Sciatic nerve (tissue), 2 donors: Measurements from ENCODE around the gene FMN1. TPM values are rescaled to one million over a fixed set of nuclear protein-coding genes. Genes with fewer than 3 reads are reported as not detected.
A peak's percentile ranks its signal among the peaks of the same experiment; 100 is the strongest.

Experiments
- ATAC-seq: fragments of 200-7000 bp; cut with Tn5 transposase; one replicate; pipeline ENCODE4 v1.9.1; 2020; ENCODE audit warnings: mild to moderate bottlenecking, moderate library complexity
- DNase-seq: peaks from one replicate; pipeline ENCODE4 v3.0.0-alpha.2; 2020; ENCODE audit warnings: low spot score
- intact Hi-C: fragments of 100-400 bp; cut with DNase I; formaldehyde crosslinking; loops from one replicate; pipeline ENCODE4 v1.14.2; 2022
- total RNA-seq: library from RNA; stranded (reverse); fragmentation: NEBNext Ultra II Directional; extraction: Animal tissue kit (Norgen Biotek cat#: 25700); gene quantifications from one replicate; pipeline ENCODE4 v1.2.1, GENCODE V29; 2021
- donor health status: DM: no; HTN: no; CAD: no.
- donor health status: DM: no; HTN: no; CAD: no.

Gene FMN1
- total RNA-seq, 1 donor from 2014 or later, result 10.0 TPM

- no peak for ATAC-seq
- no peak for DNase-seq
- intact Hi-C loops, result no loop called here
Observed at GRCh38 chr15:33159726-33160453, 34.6 kb downstream of the FMN1 start.

DNA sequence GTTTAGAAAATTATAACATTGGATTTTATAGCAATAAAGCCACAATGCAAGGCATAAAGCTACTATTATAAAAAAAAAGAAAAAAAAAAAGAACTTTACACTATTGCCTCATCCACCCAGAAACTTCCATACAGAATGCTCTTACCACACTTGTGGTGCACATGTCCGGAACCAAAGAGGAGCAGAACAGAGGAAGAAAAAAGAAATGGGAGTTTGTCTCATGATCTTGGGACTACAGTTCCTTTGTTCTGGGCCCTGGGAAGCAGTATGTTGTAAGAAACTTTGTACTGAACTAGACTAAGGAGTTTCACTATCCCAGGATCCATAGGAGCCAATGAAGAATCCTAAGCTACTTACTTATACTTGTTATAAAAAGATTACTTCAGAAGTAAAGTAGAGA lies 36.1 kb downstream of the FMN1 start:
- intact Hi-C loops, result no loop called here
- ATAC-seq (peak; percentile 43), DNase-seq (no peak)

GRCh38 chr15:33157371-33158037 lies 37.0 kb downstream of the FMN1 start:
- intact Hi-C loops, result no loop called here
- ATAC-seq, result no peak

DNA sequence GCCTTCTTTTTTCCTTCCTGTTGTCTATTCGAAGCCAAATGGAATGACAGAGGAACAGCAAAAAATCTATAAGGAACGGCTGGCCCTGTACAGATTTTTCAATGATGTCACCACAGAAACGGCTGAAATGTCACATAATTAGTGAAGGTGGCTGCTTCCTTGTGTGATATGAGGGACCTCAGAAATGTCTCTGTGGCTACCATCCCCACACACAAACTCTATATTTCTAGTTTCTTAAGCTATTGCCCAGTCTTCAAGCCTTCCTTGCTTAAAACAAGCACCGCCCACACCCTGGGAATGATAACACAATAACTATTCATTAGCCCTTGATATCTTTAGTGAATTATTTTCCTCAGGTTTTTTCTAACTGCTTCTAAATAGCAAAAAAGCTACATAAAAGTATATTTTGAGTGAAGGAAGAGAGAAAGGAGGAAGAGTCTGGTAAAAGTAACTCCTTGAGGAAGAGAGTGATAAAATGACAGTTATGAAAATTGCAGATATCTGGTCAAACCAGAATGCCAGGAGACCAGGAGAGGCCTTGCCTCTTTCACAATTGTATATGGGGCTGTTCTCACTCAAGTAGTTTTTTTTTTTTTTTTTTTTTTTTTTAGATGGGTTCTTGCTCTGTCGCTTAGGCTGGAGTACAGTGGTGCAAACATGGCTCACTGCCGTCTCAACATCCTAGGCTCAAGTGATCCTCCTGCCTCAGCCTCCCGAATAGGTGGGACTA lies 38.7 kb downstream of the FMN1 start:
- intact Hi-C loops, result no loop called here
- DNase-seq, result no peak

More at GRCh38 chr15:33157371-33158037, 37.0 kb downstream of the FMN1 start:
- no peak for DNase-seq

DNA sequence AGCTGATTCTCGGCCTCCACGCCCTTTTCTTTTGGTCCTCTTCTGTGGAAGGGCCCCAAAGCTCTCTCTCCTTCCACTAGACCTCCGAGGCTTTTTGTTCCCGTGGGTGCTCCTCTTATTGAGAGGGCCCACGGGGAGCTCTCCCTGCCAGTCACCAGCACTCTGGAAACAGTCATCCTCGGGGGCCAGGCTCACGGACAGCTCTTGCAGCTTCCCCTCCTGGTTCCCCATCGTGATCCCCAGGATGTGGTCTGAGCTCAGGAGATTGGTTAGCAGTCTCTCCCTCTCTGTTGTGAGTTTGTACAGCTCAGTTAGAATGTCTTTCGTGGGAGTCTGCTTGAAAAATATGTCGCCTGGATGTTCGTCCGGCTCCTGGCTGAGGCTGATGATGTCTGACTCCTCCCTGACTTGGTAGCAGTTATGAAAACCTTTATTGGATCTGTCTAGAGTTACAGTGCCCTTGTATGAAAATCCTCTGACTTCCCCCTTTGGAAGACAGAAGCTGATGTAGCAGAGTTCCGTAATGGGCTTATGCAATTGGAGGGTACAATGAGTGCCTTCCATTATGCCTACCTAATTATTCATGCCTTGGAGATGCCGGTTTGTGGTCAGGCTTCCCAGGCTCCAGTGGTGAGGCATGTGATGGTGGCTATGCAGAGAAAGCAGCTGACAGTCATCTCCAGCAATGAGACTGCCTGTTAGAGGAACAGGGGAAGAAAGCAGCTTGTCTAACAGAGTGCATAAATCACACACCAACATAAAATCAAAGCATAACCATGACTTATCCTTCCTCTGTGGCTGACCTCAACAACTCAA lies 40.0 kb downstream of the FMN1 start:
- peak; percentile 70 for ATAC-seq
- intact Hi-C loops, result no loop called here
- DNase-seq, result no peak

More for the DNA sequence above, 38.7 kb downstream of the FMN1 start:
- ATAC-seq, result no peak

DNA sequence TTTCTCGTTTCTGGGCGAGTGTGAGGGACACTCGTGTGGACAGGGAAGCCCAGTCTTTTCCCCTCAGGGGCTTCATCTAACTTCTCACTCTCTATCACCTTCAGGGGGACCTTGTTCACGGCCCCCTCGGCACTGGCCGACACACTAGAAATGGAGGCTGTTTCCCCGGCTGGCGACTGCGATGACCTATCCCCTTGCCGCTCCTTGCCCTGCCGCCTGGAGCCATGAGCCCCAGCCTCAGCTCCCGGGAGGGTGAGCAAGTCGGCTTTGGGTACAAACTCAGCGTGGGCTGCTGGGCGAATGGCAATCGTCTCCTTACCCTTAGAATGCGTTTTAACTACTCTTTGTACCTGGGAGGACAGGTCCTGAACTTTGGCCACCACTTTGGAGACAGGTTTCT lies 41.0 kb downstream of the FMN1 start:
- intact Hi-C loops, result no loop called here
- no peak for DNase-seq
- no peak for ATAC-seq

DNA sequence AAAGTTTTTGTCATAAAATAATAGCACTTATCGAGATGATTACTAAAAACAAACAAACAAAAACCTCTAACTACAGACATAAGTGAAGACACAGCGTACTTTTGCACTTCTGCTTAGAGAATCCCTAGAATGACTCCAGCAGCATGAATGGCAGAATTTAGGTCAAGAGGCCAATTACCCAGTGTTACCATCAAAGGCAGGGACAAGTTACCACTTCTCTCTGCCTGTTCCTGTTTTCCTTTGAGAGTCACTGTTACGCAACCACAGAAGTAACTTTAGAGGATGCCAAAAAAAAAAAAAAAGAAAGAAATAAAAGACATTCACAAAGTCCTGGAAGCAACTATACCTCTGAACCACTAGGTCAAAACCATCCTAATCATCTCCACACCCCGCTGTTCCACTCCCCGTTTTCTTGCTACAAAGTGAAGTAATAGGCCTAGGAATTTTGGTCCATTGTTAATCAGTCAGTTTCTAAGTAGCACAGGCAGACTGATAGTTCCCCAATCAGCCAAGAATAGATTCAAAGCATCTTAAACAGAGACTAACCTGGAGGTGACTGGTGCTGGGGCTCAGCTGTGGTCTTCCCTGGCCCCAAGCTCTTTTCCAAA lies 41.9 kb downstream of the FMN1 start:
- intact Hi-C loops, result no loop called here
- ATAC-seq, result peak; percentile 84
- no peak for DNase-seq

GRCh38 chr15:33150971-33151370 lies 43.5 kb downstream of the FMN1 start:
- DNase-seq (no peak), ATAC-seq (no peak)
- intact Hi-C loops, result no loop called here

- ATAC-seq (no peak), DNase-seq (no peak)
- intact Hi-C loops, result no loop called here
Observed at GRCh38 chr15:33150431-33150941, 44.0 kb downstream of the FMN1 start.

- intact Hi-C loops, result no loop called here
- ATAC-seq, result no peak
Observed at GRCh38 chr15:33149919-33150318, 44.6 kb downstream of the FMN1 start.

GRCh38 chr15:33148129-33148751 lies 46.3 kb downstream of the FMN1 start:
- DNase-seq (no peak), ATAC-seq (no peak)
- intact Hi-C loops, result no loop called here

More at GRCh38 chr15:33149919-33150318, 44.6 kb downstream of the FMN1 start:
- no peak for DNase-seq

DNA sequence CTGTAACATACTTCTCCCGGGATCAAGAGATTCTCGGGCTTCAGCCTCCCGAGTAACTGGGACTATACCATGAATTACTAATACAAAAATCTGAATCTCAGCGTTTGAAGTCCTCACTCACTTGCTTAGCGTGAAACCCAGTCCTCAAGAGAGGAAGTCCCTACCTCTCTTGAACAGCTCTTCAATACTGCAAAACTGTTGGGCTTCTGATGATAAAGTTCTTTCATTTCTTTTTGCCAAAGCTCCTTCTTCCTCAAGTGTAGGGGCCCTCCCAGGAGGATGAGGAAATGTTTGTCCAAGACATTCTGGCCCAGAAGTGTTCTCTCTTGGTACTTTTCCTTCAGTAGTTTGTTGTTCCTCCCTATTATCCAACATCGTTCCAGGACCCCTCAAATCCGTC lies 48.5 kb downstream of the FMN1 start:
- ATAC-seq (no peak), DNase-seq (no peak)
- intact Hi-C loops, result no loop called here

DNA sequence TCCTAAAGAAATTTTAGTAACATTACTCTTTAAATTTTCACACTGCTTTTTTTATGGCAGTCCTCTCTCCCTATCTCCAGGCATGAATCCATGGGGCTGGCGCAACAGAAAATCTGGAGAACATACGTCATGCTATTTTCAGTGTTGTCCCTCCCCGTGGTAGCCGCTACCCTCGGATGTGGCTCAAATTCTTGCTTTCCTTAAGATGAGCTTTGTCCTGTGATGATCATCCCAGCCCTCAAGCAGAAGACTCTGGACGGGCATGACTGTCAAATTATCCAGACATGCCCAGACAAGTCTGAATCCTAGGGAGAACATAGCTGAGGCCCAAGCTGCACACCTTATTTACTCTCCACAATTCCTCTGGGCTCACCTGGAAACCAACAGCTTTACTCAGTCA lies 49.1 kb downstream of the FMN1 start:
- intact Hi-C loops, result no loop called here
- ATAC-seq (no peak), DNase-seq (no peak)

DNA sequence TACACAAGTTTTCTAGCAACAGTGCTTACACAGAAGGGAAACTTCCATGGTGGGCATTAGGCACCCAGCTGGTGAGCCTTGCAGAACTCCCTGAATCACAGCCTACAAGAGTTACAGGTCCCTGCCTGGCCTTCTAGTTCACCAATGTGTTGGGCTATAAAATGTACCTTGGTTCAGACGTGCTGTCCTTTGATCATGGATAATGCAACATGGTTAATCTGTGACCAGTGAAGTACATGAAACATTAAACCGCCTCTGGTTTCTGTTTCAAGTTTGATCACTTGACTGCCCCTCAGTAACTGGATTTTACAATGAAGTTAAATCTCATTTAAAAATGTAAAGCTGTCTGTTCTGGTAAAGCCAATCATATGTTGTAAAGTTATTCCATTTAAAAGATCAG lies 51.8 kb downstream of the FMN1 start:
- no peak for DNase-seq
- no peak for ATAC-seq
- intact Hi-C loops, result no loop called here

GRCh38 chr15:33138000-33138399 lies 56.5 kb downstream of the FMN1 start:
- intact Hi-C loops, result no loop called here
- ATAC-seq, result no peak
- no peak for DNase-seq

DNA sequence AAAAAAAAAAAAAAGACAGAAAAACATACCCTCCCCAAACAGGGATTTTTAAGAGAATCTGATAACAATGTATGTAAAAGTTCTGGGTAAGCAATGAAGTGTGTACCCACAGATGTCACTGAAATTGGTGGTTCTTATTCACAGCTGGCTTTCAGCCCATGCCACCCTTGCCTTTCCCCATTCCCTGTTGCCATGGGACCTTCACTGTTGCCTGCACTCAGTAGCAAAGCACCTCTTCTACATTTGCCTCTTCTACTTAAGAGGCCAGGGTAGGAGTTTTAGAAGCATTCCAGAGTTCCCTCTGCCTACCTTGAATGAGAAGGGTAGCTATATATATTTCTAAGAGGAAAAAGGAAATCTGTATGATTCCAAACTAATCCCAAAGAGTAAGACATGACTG lies 57.4 kb downstream of the FMN1 start:
- ATAC-seq, result no peak
- intact Hi-C loops, result no loop called here
- DNase-seq, result no peak

DNA sequence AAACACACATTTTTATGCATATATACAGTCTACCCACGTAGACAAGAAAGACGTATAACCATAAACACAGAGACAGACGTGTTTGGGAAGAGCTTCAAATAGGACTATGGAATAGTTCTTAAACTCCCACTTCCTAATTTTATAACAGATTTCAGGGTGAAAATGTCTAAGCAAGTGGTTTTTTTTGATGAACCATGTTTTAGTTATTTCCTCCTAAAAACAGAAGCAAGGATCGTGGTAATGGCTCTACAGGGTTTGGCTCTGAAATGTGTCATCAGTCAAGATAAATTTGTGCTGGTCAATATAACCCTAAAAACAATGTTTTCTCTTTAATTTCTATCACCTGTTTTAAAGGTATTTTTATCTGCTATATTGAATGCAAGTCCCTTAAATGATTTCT lies 58.2 kb downstream of the FMN1 start:
- ATAC-seq, result no peak
- DNase-seq, result no peak
- intact Hi-C loops, result no loop called here

- no peak for DNase-seq
- ATAC-seq, result peak; percentile 67
- intact Hi-C loops, result no loop called here
Observed at GRCh38 chr15:33135355-33135781, 59.1 kb downstream of the FMN1 start.
